GM19023 (cell line): Measurements from ENCODE around the gene NME8.

Source experiments
- ATAC-seq: cut with Tn5 transposase; IDR thresholded peaks from one replicate; pipeline ENCODE4 v1.9.1; 2021; ENCODE audit warnings: mild to moderate bottlenecking, moderate library complexity; ENCODE audit not compliant: unreplicated experiment

The NME8 gene

GRCh38 chr7:37930226-37930948 is 82.0 kb downstream of the NME8 start:
- no peak for ATAC-seq

DNA sequence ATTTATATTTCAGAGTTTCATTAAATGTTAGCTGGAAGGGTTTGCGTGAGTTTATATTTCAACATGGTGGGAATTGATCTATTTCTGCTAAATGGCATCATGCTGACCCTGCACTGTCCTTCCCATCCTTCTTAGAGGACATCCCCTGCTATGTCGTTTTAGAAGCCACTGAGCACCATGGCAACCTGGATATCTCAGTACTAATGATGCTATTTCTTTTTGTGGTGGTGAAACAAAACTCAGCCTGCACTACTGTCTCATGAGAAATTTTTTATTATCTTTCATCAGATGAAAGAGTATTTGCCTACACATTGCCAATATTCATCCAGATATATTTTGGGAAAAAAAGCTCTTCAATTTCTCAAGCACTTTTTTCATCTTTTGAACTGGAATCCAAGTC is 84.1 kb downstream of the NME8 start:
- no peak for ATAC-seq

- no peak for ATAC-seq
Measured at GRCh38 chr7:37933018-37933566, 84.7 kb downstream of the NME8 start.

DNA sequence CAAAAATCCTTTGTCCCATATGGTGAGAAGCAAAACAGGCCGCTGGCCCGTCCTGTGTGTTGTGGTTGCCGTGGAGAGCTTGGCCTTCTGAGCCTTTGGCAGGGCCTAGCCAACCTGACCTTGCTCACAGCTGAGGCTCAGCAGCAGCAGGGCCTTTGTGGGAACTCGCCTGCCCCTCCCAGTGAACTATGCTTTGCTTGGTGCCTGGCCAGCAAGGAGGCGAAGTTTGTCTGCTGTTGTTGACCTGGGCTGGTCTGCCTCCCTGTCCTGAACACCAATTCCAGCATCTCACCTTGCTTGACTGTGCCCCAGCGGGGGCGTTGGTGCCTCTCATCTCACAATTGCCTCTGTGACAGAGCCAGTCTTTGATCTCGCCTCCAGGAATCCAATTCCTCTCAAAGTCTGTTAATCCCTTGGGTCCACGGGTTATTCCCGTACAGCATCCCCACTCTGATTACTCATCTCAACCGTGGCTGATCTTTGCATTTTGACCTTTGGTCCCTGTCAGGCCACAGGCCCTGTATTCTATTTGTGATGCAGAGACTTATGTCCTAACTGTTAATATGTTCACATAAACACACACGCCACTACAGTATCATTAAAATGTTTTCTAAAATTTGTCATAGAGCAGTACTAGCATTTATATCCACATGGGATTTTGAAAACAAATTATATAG is 94.7 kb downstream of the NME8 start:
- peak; percentile 59 for ATAC-seq

DNA sequence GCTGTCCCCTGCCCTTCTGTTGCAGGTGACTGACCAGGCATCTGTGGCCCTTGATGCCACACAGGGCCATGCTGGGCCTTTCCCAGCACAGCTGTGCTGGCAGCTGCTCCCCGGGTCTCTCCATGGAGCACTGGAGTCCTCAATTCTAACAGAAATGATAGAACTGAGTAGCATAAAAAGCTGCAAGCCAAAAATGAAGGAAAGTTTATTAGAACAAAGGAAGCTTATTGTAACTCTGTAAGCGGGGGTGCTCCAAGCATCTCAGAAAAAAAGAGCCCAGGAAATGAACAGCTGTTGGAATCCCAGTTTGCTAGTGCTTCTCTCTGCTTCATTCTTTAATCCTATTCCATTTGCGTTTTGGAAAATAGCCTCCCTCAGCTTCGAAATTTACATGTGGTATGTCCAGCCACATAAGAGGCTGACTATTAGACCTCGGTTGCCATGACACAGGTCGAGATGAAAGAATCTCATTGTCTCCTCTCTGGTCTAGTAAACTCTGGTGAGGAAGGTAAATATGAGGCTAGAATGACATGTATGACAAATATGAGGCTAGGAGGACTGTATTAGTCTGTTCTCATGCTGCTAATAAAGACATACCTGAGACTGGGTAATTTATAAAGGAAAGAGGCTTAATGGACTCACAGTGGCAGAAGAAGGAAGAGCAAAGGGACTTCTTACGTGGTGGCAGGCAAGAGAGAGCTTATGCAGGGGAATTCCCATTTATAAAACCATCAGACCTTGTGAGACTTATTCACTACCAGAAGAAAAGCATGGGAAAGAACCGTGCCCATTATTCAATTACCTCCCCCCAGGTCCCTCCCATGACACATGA is 95.7 kb downstream of the NME8 start:
- ATAC-seq: peak; percentile 44

- peak; percentile 10 for ATAC-seq
Measured at GRCh38 chr7:37944737-37945054, 96.3 kb downstream of the NME8 start.

DNA sequence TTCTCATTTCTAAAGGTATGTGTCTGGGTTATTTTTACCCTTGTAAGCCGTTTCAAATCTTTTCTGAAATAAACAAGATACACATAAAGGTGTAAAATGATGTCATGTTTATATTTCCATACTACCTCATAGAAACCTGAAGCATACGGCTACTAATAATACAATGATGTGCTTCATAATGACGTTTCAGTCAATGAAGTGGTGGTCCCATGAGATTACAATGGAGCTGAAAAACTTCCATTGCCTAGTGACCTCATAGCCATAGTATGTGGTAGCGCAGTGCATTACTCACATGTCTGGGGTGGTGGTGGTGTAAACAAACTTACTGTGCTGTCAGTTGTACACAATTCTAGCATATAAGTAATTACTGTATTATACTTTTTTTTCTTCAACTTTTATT is 96.9 kb downstream of the NME8 start:
- ATAC-seq: no peak

GRCh38 chr7:37947138-37947940 is 98.9 kb downstream of the NME8 start:
- no peak for ATAC-seq

DNA sequence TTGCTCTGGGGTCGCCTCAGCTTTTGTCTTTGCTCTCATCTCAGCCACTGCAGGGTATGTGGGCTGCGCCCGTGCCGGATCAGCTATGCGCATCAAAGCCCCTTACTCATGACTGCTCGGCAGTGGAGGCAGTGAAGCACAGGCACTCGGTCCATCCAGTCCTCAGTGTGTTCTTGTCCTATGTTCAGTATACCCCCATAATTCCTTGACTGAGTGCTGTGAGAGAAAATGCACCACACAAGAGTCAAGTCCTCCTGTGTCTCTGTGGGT is 99.5 kb downstream of the NME8 start:
- ATAC-seq: no peak
